HK-2 (cell line): Measurements from ENCODE around the gene PPP4R3A.
A peak's percentile ranks its signal among the peaks of the same experiment; 100 is the strongest.
"Not testable (repeated sequence)": the region's sequence is repeated elsewhere in the genome, so short reads cannot be mapped to it uniquely, and the experiment has no call there.

Experiments used
- DNase-seq: peaks from one replicate; pipeline ENCODE4 v3.0.0-alpha.2; 2018; ENCODE audit not compliant: unreplicated experiment

Gene PPP4R3A

DNA sequence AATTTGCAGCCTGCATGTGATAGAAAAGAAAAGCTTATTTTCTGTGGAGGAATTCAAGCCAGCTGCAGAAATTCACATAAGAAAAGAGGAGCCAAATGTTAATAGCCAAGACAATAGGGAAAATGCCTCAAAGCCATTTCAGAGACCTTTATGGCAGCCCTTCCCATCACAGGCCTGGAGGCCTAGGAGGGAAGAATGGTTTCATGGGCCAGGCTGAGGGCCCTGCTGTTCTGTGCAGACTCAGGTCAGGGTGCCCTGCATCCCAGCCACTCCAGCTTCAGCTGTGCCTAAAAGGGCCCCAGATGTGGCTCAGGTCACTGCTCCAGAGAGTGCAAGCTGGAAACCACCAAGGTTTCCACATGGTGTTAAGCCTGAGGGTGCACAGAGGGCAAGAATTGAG lies 71.3 kb downstream of the PPP4R3A start:
- DNase-seq: no peak

DNA sequence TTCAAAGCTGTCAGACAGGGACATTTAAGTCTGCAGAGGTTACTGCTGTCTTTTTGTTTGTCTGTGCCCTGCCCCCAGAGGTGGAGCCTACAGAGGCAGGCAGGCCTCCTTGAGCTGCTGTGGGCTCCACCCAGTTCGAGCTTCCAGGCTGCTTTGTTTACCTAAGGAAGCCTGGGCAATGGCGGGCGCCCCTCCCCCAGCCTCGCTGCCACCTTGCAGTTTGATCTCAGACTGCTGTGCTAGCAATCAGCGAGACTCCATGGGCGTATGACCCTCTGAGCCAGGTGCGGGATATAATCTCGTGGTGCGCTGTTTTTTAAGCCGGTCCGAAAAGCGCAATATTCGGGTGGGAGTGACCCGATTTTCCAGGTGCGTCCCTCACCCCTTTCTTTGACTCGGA lies 73.8 kb downstream of the PPP4R3A start:
- DNase-seq: not testable (repeated sequence)

DNA sequence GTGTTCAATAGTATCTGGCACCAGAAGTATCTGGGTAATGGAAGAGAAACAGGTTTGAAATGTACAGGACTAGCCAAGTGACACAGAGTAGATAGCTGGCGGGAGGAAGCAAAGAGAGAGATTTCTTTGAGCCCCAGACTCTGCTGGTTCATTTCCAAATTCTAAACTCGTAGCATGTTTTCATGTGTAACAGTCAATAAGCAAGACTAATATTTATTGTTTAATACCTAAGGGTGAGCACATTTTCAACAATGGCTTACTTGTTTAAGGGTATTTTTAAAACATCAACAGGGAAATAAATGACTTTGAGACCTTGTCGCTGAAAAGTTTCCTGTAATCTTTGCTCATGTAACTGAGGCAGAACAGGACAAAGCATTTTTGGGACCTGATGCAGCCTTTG lies 80.7 kb downstream of the PPP4R3A start:
- no peak for DNase-seq

DNA sequence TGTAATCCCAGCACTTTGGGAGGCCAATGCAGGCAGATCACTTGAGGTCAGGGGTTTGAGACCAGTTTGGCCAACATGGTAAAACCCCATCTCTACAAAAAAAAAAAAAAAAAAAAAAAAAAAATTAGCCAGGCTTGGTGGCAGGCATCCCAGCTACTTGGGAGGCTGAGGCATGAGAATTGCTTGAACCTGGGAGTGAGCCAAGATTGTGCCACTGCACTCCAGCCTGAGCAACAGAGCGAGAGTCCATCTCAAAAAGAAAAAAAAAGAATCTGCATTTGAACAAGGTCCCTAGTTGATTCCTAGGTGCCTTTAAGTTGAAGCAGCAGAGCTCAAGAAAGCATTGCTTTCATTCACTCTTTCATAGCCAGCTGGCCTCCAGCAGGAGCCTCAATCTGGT lies 81.2 kb downstream of the PPP4R3A start:
- DNase-seq: not testable (repeated sequence)

DNA sequence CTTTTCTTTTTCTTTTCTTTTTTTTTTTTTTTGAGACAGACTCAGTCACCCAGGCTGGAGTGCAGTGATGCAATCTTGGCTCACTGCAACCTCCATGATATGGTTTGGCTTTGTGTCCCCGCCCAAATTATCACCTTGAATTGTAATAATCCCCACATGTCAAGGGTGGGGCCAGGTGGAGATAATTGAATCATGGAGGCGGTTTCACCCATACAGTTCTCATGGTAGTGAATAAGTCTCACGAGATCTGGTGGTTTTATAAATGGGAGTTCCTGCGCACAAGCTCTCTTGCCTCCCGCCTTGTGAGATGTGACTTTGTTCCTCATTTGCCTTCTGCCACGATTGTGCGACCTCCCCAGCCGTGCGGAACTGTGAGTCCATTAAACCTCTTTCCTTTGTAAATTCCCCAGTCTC lies 84.6 kb downstream of the PPP4R3A start:
- DNase-seq: not testable (repeated sequence)

DNA sequence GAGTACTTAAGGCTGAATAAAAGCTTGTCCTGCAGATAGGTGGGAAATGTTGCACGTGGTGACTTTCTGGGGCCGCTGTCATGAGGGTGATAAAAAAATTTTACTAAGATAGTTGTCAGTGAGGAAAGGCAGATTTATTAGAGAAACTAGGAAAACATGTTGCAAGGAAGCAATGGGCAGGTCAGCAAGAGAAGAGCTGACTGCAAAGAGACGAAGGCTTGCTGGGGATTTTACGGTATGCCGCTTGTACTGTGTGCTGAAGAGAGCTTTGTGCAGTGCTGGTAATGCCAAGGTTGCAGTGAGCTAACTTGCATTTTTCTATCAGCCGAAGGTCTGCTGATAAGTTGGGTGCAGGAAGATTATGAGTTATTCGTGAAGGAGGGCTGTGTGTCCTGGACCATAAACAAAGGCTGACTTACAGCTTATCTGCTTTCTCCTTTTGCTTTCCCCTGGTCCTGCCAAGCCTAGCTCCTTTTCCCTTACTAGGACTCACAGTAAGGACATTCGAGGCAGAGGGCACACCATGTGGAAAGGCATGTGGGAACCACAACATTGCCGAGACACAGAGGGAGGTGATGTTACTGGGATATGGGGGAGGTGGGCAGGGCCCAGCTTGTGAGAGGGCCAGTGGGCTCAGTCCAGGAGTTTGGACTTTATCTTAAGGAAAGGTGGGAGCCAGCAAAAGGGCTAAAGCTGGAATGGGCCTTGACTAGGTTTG lies 85.1 kb downstream of the PPP4R3A start:
- no peak for DNase-seq

DNA sequence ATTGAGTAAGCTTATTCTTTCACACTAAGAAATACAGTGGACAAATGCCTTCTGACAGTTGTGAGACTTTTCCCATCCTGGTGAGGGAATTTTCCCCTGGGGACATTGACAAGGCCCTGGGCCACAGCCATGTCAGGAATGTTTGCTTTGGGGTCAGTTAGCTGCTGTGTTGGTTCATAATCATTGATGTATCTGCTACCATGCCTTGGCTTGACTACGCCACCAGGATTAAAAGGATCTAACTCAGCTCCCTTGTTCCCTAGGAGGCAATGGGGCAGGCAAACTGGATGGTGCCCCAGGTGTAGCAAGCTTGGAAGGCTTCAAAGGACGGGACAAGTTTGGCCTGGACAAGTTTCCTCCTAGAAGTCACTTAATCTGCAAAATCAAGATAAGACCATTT lies 89.4 kb downstream of the PPP4R3A start:
- DNase-seq: no peak

DNA sequence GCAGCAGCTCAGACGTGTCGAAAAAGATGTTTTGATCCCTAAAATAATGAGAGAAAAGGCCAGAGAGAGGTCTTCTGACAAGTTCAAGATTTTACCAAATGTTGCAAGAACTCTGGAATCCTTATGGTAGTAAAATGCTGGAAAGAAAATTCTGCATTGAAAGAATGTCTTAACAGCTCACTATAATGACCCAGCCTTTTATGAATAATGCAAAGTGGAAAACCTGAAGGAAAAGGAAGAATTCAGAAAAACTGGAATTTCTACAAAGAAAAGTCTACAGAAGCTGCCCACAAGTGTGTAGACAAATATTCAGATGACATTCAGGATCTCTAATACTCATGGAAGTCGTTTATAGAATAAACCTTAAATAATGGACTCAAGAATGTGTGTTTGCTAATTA lies 90.7 kb downstream of the PPP4R3A start:
- no peak for DNase-seq

DNA sequence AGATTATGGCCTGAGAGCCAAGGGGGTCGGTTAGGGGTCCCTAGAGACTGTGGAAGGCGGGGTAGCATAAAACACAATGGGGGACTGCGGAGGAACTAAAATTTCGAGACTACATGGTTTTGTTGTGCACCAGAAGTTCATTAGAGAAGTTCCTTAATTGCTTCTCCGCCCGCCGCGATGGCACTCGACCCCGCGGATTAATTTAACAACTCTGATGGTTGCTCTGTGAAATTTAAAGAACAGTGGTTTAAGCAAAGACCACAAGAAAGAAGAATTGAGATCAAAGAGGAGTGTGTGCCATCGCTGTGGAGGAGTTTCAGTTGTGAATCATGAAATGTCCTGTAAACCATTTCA lies 91.1 kb downstream of the PPP4R3A start:
- no peak for DNase-seq

DNA sequence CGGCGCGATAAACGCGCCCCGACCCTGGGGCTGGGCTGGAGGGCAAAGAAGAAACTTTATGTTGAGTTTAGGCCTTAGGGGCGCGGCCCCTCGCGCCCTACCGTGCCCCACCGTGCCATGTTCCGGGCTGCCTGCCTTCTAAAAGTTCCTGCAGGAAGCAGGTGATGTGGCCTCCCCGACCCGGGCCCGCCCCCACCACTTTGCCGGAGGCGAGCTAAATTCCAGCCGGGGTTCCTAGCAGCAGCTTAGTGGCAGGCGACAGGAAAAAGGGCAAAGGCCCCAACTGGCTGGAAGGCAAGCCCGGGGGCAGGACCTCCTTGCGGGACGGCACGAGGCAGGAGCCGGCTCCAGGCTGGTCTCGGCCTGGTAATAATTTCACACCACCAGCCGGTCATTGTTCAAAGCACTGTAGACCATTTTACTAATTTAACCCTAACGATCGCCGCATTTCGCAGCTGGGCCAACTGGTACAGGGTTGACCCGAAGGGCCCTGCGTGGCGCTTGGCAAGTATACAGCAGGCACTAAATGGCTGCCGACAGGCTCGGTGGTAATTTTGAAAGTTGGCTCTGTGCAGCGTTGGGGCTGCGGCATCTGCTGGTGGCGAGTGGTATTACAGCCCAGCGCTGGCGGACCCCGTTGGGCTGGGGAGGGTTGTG lies 91.6 kb downstream of the PPP4R3A start:
- peak; percentile 69 for DNase-seq

DNA sequence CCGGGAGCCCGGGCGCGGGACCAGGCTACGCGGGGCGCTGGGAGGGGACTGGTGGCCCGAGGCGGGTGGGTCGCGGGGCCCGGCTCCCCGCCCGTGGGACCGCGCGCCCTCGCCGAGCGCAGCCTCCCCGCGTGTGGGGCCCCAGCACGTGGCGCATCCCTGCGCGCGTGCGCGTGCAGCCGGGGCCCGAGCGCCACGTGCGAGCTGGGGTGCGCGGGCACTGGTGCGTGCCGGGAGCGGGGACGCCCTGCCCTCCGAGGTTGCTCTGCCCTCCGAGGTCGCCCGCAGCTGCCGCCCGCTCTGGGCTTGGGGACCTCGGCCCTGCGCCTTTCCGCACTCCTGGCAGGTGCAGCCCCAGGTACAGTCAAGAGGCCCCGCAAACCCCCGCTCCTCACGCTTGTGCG lies 92.1 kb downstream of the PPP4R3A start:
- peak; percentile 60 for DNase-seq

DNA sequence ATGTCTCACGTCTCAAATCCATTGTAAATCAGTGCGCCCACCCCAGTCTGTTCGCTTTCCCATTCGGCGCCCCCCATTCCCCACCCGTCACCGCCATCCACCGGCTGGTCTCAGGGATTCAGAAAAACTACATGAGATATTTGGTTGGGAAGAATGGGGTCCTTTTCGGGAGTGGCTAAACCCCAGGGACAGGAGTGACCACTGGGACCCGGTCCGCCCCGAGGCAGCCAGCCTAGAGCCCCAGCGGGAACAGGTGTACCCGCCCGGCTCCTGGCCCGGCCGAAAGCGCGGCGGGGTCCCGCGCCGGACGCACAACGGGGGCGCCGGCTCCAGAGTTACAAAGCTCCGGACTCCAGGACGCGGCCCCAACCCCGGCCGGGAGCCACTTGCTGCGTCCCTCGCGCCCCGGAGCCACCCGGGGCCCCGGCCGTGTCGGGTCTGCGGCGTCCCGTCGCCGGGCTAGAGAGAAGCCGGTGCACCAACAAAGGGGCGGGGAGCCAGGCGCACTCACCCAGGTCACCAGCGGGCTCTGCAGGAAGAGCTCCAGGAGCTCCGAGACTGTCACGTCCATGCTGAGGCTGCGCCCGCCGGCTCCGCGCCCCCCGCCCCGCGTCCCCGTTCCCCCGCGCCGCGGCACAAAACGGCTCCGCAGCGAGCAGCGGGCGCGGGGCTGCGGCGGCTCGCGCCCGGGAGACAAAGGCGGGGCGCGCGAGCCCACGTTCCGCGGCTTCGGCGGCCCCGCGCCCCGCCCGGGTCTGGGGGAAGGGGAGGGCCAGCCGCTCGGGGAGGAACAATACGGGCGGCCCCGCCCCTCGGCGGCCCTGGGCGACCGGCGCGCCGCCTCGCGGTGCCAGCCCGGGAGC lies 92.8 kb downstream of the PPP4R3A start, which contains the start of gene CCDC88C:
CCDC88C (minus strand) TSS at position 701 of the 863 bp plus-strand sequence; CDS start at position 571, 130 bp downstream.
- peak; percentile 72 for DNase-seq

DNA sequence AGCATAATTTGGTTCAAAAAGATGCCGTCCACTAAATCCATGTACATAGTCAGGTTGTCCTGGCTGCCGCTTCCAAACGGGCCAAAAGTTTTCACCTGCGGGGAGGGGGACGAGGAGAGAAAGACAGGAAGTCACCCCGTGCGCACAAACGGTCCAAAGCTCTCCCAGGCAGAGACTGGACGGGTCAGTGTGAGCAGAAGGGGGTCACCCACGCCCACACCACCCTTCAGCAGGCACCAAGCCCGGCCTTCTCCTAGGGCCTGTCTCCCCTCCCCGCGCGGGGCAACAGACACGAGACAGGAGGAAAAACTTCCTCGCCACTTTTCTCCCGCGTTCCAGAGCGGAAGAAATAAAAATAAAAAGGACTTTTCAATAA lies 93.4 kb downstream of the PPP4R3A start:
- DNase-seq: peak; percentile 35

DNA sequence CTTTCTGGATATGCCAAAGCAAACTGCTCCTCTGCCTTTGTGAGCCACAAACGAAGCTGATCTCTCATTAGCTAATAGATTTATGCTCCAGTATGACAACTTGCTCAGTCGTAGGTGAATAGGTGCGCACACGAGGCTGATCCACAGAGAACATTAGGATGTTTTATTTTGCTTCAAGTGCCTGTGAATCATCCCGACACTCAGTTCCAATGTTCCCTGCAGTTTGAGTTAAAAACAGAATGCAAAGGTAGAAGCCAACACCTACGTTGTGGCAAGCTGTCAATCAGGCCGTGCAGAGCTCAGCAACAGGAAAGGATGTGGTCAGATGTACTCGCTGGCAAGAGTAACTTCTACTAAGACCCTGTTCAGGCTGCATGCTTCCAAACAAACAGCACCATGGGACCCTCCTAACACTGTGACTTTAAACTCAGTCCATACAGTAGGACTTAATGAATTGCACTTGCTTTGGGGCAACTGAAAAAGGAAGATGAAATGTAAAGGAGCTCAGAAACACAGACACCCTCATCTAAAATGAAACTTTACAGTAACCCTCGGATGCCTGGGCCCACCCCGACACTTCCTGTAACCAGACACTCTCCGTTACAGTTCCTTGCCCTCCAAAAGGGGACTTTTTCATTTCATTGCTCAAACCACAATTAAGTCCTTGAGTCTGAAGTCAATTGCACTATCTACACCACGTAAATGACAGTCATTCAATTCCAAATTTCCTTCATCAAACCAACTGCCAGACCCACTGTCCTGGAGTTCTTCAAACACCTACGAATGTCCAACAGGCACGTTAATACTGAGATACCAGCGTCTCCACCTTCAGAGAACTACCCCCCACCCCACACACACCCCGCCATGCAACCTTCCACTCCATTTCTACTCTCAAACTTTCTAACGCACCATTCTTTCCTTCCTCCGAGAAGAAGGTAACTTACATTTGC lies 94.0 kb downstream of the PPP4R3A start:
- peak; percentile 51 for DNase-seq

DNA sequence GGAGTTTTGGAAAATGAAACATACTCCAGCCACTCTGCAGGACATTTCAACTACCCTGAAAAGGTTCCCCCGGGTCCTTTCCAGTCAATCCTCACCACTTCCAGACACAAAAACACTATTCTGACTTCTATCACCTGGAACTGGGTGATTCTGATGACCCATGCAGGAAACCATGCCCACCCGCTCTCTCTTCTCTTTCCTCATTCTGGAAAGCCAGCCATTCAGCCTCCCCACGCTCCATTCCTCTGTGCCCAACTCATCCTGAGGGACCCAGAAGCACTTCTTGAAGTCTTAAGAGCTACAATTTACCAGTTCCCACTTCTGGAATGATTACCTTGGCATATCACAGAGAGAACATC lies 95.7 kb downstream of the PPP4R3A start:
- no peak for DNase-seq

DNA sequence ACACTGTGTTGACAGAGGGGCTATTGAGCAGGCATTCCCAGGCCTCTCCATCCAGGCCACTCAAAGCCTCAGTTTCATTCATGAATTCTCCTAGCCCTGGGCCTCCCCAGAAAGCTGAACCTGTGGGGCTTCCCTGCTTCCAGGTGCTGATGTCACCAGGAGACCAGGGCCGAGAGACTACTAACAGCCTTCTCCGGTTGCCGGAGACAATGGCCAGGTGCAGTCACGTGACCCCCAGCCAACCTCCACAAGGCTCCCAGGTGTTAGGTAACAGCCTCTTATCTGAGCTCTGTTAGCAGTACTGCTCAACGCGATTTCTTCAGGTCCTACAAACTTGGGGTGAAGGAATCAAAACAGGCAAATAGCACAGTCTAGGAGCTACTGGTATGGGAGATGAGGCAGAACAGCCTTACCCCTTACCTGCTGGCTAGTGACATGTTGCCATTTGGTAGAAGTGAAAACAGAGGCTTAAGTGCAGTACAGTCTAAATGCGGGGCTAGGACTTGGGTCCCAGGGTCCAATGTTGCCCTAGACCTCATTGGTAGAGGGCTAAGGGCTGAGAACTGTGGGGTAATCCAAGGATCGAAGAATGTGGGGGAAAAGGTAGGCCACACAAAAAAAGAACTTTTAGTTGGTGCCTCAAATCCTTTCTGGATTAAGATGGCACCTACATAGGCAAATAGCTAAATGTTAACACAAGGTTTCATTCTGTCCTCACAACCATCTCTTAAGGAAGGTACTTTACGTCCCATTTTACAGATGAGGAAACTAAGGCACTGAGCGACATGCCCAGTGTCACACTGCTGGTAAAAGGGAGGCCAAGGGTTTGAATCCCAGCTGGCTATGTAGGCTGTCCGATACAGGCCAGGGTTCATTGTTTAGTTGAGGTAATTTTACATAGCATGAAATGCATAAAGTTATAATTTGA lies 96.3 kb downstream of the PPP4R3A start:
- no peak for DNase-seq

DNA sequence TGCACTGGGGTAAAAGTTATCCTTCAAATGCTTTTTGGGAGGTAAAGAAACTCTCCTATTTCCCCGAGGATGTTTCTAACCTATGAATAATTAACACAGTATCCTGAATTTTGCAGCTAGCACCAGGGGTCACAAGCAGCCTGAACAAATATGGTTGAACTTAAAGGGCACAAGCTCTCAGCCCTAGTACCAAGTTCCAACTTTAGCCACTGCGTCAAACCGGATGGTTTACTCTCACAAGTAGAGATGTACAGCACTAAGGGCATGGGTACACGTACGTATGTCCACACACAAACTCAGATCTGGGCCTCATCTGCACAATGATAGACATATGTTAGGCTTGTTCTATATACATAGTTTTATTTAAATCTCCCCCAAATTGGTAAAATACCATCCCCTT lies 97.2 kb downstream of the PPP4R3A start:
- no peak for DNase-seq

DNA sequence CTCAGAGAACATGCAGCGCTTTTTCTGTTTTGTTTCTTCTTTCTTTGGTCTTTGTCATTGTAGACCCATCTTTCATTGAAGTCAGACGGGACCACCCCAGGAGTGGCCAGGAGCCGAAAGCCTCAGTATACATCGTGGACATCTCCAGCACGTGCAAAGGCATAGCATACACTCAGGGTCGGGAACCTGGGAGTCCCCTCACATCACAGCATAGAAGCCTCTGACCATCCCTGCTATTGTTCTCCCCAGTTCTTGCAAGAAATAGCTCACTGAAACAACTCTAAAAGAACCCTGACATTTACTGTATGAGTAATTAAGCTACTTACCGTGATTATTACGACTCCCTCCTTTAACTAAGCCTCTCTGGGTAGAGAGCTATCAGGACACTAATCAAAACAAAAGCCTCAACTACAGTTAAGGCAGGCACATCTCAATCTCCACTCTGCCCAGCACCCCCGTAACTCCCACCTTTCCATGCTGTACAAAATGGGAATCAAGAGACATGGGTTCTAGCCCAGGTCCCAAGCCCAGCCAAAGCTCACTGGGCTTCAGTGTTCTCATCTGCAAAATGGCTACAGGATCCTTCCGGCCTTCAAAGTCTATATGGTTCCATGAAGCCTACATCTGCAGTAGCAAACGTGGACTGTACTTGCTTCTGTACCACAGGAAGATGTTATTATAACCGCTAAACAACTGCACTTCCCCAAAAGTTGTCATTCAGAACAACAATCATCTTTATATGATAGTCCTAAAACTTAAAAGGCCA lies 99.2 kb downstream of the PPP4R3A start:
- no peak for DNase-seq

DNA sequence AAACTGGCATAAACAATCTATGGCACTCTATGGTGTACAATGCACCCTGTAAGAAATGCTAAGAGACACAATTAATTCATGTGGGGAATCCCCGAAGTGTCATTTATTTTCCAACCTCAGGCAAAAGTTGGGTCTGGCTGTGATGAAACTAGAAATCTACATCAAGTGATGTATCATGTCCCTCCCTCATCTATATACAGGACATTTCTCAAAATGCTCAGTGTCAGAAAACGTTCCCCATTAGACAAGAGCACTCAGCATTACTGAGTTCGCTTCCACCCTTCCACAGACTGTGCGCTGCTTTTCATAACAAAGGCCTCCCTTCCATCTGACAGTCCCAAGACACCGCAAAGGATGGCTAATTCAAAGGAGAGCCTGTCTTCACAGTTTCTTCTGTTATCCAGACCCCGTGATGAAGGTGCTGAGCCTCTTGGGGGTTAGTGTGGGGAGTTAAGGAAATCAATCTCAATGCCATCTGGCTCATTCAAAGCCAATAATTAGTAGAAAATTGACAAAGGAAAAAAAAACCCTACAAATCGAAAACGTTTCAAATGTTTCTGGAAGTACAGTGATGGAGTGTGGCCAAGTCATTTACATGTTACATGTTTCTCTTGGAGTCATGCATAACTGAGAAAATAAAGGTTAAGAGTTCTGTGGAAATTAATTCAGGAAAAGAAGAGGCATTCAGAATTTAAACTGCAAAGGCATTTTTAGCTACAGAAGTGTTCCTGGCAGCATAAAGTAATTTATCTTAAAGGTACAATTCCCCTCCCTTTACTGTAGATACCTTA lies 100.0 kb downstream of the PPP4R3A start:
- DNase-seq: no peak
